Hepatocyte (in vitro differentiated cells): Measurements from ENCODE around the gene CCDC187.

Source experiments
- EZH2 ChIP-seq: fragments of 200-600 bp; sonication (generic); IDR thresholded peaks from 2 replicates; pipeline ENCODE4 v1.6.1; 2016; ENCODE audit warnings: antibody characterized with exemption, mild to moderate bottlenecking, borderline replicate concordance
- EZH2phosphoT487 ChIP-seq: fragments of 200-600 bp; sonication (generic); IDR thresholded peaks from one replicate; pipeline ENCODE4 v1.6.1; 2018; ENCODE audit warnings: antibody characterized with exemption, mild to moderate bottlenecking, low read depth, moderate library complexity; ENCODE audit not compliant: unreplicated experiment, severe bottlenecking
- TF ChIP-seq, protein P1 (sequence below): fragments of 200-600 bp; sonication (generic); IDR thresholded peaks from 2 replicates; pipeline ENCODE4 v1.5.1; 2016; ENCODE audit warnings: antibody characterized with exemption, mild to moderate bottlenecking; ENCODE audit not compliant: poor library complexity

DNA sequence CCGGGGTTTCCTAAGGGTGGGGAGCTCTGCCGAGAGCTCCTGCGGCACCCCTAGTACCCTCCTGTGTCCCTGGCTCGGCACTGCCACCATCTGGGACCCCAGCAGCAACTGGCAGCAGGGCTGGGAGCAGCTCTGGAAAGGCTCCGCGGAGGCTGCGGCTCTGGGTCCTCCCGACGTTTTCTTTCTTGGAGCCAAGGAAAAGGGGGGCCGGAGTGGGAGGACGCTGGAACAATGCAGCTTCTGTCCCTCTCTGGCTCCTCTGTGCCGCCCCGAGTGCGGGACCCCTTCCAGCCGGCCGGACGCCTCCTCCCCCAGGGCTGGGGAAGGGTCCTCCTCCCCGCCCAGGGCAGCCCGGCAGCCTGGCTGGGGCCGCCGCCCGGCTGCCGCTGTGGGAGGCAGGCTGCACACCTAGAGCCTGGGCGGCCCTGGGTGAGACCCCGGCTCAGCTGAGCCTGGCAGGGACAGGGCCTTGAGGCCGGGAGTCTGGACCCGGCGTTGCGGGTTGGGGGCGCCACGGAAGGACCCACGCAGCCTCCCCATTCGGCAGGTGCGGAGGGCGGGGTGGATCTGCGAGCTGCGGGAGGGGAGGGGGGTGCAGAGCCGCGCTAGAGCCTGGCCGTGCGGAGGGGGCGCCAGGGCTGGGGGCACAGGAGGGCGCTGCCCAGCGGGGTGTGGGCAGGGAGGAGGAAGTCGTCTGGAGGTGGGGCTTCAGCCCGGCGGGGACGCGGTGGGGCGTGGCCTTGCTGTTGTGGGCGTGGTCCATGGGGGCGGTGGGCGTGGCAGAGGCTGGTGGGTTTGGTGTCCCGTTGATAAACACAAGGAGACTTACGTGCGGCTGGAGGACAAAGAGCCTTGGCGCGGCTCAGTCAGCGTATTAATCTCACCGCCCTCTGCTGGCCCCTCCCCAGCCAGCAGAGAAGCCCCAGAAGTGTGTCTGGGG is 38.6 kb upstream of the CCDC187 start:
- TF ChIP-seq, protein P1, sequence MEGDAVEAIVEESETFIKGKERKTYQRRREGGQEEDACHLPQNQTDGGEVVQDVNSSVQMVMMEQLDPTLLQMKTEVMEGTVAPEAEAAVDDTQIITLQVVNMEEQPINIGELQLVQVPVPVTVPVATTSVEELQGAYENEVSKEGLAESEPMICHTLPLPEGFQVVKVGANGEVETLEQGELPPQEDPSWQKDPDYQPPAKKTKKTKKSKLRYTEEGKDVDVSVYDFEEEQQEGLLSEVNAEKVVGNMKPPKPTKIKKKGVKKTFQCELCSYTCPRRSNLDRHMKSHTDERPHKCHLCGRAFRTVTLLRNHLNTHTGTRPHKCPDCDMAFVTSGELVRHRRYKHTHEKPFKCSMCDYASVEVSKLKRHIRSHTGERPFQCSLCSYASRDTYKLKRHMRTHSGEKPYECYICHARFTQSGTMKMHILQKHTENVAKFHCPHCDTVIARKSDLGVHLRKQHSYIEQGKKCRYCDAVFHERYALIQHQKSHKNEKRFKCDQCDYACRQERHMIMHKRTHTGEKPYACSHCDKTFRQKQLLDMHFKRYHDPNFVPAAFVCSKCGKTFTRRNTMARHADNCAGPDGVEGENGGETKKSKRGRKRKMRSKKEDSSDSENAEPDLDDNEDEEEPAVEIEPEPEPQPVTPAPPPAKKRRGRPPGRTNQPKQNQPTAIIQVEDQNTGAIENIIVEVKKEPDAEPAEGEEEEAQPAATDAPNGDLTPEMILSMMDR = peak; percentile 20
- TF ChIP-seq EZH2 (no peak), EZH2phosphoT487 (no peak)
